HL-60 (cell line): ENCODE data around the gene HYDIN.
"Not testable (repeated sequence)": the region's sequence is repeated elsewhere in the genome, so short reads cannot be mapped to it uniquely, and the experiment has no call there.

Source experiments
- CTCF ChIP-seq: IDR thresholded peaks from one replicate; pipeline ENCODE4 v1.5.1; 2011; ENCODE audit warnings: low read length, control low read depth, inconsistent platforms; ENCODE audit not compliant: insufficient read depth
- GABPA ChIP-seq: IDR thresholded peaks from 2 replicates; pipeline ENCODE4 v1.6.1; 2012; ENCODE audit warnings: low read depth
- POLR2AphosphoS5 ChIP-seq: IDR thresholded peaks from 2 replicates; pipeline ENCODE4 v1.6.1; 2012; ENCODE audit warnings: low read depth
- REST ChIP-seq: IDR thresholded peaks from 2 replicates; pipeline ENCODE4 v1.6.1; 2012; ENCODE audit warnings: low read depth; ENCODE audit not compliant: insufficient replicate concordance
- SPI1 ChIP-seq: IDR thresholded peaks from 2 replicates; pipeline ENCODE4 v1.6.1; 2012; ENCODE audit warnings: low read depth, mild to moderate bottlenecking, borderline replicate concordance

- TF ChIP-seq CTCF, POLR2AphosphoS5, REST, GABPA, SPI1: not testable (repeated sequence)
These were observed 220.9 kb downstream of the HYDIN start for GRCh38 chr16:71009440-71010223.
